ENCODE data around the gene DNAH5. TPM values are rescaled to one million over a fixed set of nuclear protein-coding genes. Genes with fewer than 3 reads are reported as not detected.
A peak's percentile ranks its signal among the peaks of the same experiment; 100 is the strongest.
"Not testable (repeated sequence)": the region's sequence is repeated elsewhere in the genome, so short reads cannot be mapped to it uniquely, and the experiment has no call there.

DNAH5 gene
- total RNA-seq, 1 experiment from 2014 or later, result 0.11 TPM

- in situ Hi-C loops (cut with HindIII; ENCODE audit: low pct_unique_long_range_greater_than_20kb, low sequenced_read_pairs), result no loop called here
- no peak for DNase-seq (ENCODE audit: low read depth, low spot score)
Measured at GRCh38 chr5:13910637-13911288, 33.7 kb downstream of the DNAH5 start.

GRCh38 chr5:13910201-13910600 lies 34.3 kb downstream of the DNAH5 start:
- DNase-seq (ENCODE audit: low read depth, low spot score), result no peak
- in situ Hi-C loops (cut with HindIII; ENCODE audit: low pct_unique_long_range_greater_than_20kb, low sequenced_read_pairs), result no loop called here

DNA sequence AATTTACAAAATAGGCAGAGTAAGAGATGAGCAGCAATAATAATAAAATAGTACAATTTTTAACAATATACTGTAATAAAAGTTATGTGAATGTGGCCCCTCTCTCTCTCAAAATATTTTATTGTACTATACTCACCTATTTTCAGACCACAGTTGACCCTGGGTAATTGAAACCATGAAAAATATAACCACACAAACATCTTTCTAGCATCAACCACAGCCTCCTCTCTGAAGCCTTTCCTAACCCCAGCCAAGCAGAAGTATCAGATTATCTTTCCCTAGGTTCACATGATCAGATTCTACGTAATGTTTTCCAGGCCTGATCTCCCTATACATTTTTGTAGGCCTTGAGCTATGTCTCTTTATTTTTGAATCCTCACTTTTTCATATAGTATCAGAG lies 35.2 kb downstream of the DNAH5 start:
- DNase-seq (ENCODE audit: low read depth, low spot score), result no peak
- in situ Hi-C loops (cut with HindIII; ENCODE audit: low pct_unique_long_range_greater_than_20kb, low sequenced_read_pairs), result no loop called here

DNA sequence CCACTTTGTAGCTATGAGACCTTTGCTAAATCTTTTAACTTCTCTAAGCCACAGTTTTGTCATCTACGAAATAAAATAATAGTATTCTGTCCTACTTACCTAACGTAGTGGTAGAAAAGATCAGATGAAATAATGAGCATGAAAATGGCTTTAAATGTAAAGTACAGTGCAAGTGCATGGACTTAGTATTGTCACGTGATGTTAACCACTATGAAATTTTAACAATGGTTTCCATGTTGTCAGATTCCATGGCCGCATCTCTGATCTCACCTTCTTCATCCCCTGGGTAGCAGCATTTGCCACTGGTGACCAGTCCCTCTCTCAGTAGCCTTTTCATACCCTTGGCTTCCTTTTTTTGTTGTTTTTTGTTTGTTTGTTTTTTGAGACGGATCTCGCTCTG lies 45.9 kb downstream of the DNAH5 start:
- in situ Hi-C loops (cut with HindIII; ENCODE audit: low pct_unique_long_range_greater_than_20kb, low sequenced_read_pairs), result no loop called here
- DNase-seq (ENCODE audit: low read depth, low spot score), result no peak

DNA sequence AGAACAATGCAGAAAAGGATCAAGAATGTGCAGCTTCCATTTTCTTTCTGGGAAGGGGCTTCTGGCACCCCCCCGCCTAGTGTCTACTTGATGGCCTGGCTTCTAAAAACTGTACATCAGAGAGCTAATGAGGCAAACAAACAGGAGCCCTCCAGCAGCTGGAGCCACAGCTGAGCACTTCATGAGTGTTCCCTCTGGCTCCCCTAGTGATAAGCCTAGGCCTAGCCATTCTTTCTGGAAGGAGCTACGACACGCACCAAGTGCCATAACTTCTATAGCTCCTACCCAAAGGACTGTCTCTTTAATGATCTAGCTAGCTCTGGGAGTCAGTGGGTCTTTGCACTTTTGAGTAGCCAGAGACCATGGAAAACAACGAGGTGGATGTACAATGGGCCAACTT lies 66.1 kb downstream of the DNAH5 start:
- DNase-seq (ENCODE audit: low read depth, low spot score), result peak; percentile 15
- in situ Hi-C loops (cut with HindIII; ENCODE audit: low pct_unique_long_range_greater_than_20kb, low sequenced_read_pairs), result no loop called here

- in situ Hi-C loops (cut with HindIII; ENCODE audit: low pct_unique_long_range_greater_than_20kb, low sequenced_read_pairs), result no loop called here
- peak; percentile 48 for DNase-seq (ENCODE audit: low read depth, low spot score)
Measured at GRCh38 chr5:13866792-13867191, 77.7 kb downstream of the DNAH5 start.

- in situ Hi-C loops (cut with HindIII; ENCODE audit: low pct_unique_long_range_greater_than_20kb, low sequenced_read_pairs), result no loop called here
- no peak for DNase-seq (ENCODE audit: low read depth, low spot score)
Measured at GRCh38 chr5:13865312-13865711, 79.2 kb downstream of the DNAH5 start.

GRCh38 chr5:13860146-13860545 lies 84.3 kb downstream of the DNAH5 start:
- no peak for DNase-seq (ENCODE audit: low read depth, low spot score)
- in situ Hi-C loops (cut with HindIII; ENCODE audit: low pct_unique_long_range_greater_than_20kb, low sequenced_read_pairs), result no loop called here

- peak; percentile 9 for DNase-seq (ENCODE audit: low read depth, low spot score)
- in situ Hi-C loops (cut with HindIII; ENCODE audit: low pct_unique_long_range_greater_than_20kb, low sequenced_read_pairs), result no loop called here
Measured at GRCh38 chr5:13859270-13860065, 85.0 kb downstream of the DNAH5 start.

DNA sequence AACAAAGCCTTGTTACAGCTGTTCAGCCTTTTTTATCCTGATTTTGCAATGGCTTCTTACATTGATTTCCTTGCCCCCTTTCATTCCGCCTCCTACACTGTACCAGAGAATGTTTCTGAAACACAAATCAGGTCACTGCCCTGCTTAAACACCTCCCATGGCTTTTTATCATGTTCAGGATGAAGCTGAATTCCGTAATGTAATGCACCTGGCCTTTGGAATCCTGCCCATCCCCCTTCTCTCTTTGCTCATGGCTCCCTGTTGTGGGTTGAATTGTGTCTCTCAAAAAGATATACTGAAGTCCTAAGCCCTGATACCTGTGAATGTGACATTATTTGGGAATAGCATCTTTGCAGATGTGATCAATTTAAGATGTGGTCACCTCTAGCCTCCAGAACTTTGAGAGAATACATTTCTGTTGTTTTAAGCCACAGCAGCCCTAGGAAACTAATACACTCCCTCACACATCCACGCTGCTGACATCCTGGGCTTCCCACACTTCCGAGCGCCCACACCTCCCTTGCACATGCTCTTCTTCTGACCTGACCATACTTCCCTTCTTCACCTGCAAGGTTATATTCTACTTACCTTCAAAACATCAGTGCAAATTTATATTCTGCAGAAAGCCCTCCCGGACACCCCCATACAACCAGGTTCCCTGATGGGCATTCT lies 101.2 kb downstream of the DNAH5 start:
- in situ Hi-C loops (cut with HindIII; ENCODE audit: low pct_unique_long_range_greater_than_20kb, low sequenced_read_pairs), result no loop called here
- no peak for DNase-seq (ENCODE audit: low read depth, low spot score)

DNA sequence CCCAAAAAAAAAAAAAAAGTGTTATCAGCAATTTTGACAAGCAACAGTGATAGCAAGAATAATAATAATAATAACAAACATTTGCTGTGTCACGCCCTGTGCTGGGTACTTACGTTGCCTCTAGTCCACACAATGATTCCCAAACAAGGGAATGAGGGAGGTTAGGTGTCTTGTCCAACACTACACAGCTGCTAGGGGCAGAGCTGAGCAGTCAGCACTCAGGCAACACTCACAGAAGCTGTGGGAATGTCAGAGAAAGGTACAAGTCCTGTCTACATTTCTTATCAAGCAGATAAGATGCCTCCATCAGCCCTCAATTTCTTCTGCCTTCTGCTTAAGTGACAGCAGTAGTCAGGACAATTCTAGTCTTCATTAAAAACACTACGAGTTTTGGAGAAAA lies 111.0 kb downstream of the DNAH5 start:
- DNase-seq (ENCODE audit: low read depth, low spot score), result no peak
- in situ Hi-C loops (cut with HindIII; ENCODE audit: low pct_unique_long_range_greater_than_20kb, low sequenced_read_pairs), result no loop called here

GRCh38 chr5:13831351-13831750 lies 113.1 kb downstream of the DNAH5 start:
- in situ Hi-C loops (cut with HindIII; ENCODE audit: low pct_unique_long_range_greater_than_20kb, low sequenced_read_pairs), result no loop called here

GRCh38 chr5:13830536-13830935 lies 114.0 kb downstream of the DNAH5 start:
- no peak for DNase-seq (ENCODE audit: low read depth, low spot score)

More at GRCh38 chr5:13831351-13831750, 113.1 kb downstream of the DNAH5 start:
- DNase-seq (ENCODE audit: low read depth, low spot score), result no peak

GRCh38 chr5:13821366-13821765 lies 123.1 kb downstream of the DNAH5 start:
- in situ Hi-C loops (cut with HindIII; ENCODE audit: low pct_unique_long_range_greater_than_20kb, low sequenced_read_pairs), result no loop called here
- DNase-seq (ENCODE audit: low read depth, low spot score), result no peak

More at GRCh38 chr5:13830536-13830935, 114.0 kb downstream of the DNAH5 start:
- in situ Hi-C loops (cut with HindIII; ENCODE audit: low pct_unique_long_range_greater_than_20kb, low sequenced_read_pairs), result no loop called here

GRCh38 chr5:13816126-13816525 lies 128.4 kb downstream of the DNAH5 start:
- in situ Hi-C loops (cut with HindIII; ENCODE audit: low pct_unique_long_range_greater_than_20kb, low sequenced_read_pairs), result no loop called here
- DNase-seq (ENCODE audit: low read depth, low spot score), result no peak

GRCh38 chr5:13814301-13814700 lies 130.2 kb downstream of the DNAH5 start:
- in situ Hi-C loops (cut with HindIII; ENCODE audit: low pct_unique_long_range_greater_than_20kb, low sequenced_read_pairs), result no loop called here
- DNase-seq (ENCODE audit: low read depth, low spot score), result no peak

- in situ Hi-C loops (cut with HindIII; ENCODE audit: low pct_unique_long_range_greater_than_20kb, low sequenced_read_pairs), result no loop called here
- no peak for DNase-seq (ENCODE audit: low read depth, low spot score)
Measured at GRCh38 chr5:13809921-13810320, 134.6 kb downstream of the DNAH5 start.

- DNase-seq (ENCODE audit: low read depth, low spot score), result no peak
- in situ Hi-C loops (cut with HindIII; ENCODE audit: low pct_unique_long_range_greater_than_20kb, low sequenced_read_pairs), result no loop called here
Measured at GRCh38 chr5:13804336-13804735, 140.2 kb downstream of the DNAH5 start.

DNA sequence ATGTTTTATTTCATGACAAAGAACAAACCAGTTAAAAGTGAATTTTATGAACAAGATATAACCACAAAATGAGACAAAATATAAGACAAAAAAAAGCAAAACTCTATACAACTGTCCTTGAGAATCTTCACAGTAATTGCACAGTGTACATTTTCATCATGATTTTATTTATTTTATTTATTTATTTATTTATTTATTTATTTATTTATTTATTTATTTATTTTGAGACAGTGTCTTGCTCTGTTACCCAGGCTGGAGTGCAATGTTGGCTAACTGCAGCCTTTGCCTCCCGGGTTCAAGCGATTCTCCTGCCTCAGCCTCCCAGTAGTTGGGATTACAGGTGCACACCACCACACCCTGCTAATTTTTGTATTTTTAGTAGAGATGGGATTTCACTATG lies 145.9 kb downstream of the DNAH5 start:
- DNase-seq (ENCODE audit: low read depth, low spot score); in situ Hi-C loops (cut with HindIII; ENCODE audit: low pct_unique_long_range_greater_than_20kb, low sequenced_read_pairs): not testable (repeated sequence)

Data from SK-MEL-5 (cell line).